Body of pancreas (tissue), 4 donors: ENCODE measurements around the gene ABCA13.

Experiments
- CTCF ChIP-seq, 7 experiments: fragments of 450-650 bp in 4 of 7; fragments of 200-600 bp in 3 of 7; sonication (generic) in 3 of 7; IDR thresholded peaks; one replicate each; pipeline ENCODE4 v1.5.1; 2016 to 2019; ENCODE audit warnings: antibody characterized with exemption in 7 of 7
- POLR2A ChIP-seq, 3 donors: fragments of 450-650 bp; IDR thresholded peaks; one replicate each; pipeline ENCODE4 v1.6.1; 2016; ENCODE audit warnings: antibody characterized with exemption in 3 of 3, mild to moderate bottlenecking in 2 of 3

GRCh38 chr7:48388911-48389310 lies 217.7 kb downstream of the ABCA13 start:
- TF ChIP-seq CTCF (IDR thresholded peaks at IDR 0.05), result no peak
- no peak for TF ChIP-seq POLR2A (IDR thresholded peaks at IDR 0.05)
